Skeletal muscle cell (primary cell): Measurements from ENCODE around the gene TMEM179.
"Not testable (repeated sequence)": the region's sequence is repeated elsewhere in the genome, so short reads cannot be mapped to it uniquely, and the experiment has no call there.

Source experiments
- DNase-seq: peaks from one replicate; pipeline ENCODE4 v3.0.0-alpha.2; 2010; ENCODE audit warnings: low read depth
- H3K4me3 ChIP-seq: 2 replicates; pipeline ENCODE4 v1.5.1; 2011; ENCODE audit warnings: low read depth, mild to moderate bottlenecking, control low read depth, low read length, moderate library complexity

Gene TMEM179

DNA sequence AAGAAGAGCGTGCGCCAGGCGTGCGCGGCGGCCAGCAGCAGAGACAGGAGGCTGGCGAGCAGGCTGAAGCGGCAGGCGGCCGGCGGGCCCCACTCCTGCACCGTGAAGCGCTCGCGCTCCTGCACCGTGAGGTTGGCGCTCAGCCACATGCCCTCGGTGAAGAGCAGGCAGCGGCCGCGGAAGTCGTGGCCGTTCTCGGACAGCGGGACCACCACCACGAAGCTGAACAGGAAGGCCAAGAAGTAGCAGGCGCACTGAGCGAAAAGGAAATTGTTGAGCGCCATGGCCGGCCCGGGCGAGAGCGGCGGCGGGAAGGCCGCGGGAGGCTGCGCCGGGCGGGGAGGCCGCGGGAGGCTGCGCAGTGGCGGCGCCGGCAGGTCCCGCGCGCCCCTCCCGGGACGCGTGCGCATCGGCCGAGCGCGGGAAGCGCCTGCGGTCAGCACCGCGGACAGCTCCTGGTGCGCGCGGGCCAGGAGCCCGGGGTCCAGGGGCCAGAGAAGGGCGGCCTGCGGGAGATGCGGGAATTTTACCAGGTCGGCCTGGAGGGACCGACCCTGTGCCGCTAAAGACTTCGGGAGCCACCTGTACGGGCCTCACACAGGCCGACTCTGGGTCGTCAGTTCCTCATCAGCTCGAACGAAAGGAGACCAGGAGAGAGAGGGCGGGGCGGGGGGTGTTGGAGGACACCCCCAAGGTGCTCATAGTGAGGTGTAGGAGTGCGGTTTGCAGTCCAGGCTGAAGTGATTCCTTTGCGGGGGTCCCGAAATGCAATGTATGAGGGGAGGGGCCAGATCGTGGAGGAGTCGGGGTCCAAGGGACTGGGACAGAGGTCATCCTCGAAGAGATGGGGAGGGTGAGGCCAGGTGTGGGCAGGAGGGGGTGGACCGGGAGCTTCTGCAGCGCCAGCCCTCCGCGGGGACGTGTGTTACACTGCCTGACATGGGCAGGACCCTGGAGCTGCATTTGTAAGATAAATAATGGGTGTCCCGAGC is at the start of gene TMEM179:
TSS of gene TMEM179 (minus strand) at position 315 of the 992 bp plus-strand sequence. CDS start at position 284, 31 bp downstream.
- no peak for DNase-seq
- peak within 1 kb of the TSS; percentile 13 for H3K4me3 ChIP-seq

DNA sequence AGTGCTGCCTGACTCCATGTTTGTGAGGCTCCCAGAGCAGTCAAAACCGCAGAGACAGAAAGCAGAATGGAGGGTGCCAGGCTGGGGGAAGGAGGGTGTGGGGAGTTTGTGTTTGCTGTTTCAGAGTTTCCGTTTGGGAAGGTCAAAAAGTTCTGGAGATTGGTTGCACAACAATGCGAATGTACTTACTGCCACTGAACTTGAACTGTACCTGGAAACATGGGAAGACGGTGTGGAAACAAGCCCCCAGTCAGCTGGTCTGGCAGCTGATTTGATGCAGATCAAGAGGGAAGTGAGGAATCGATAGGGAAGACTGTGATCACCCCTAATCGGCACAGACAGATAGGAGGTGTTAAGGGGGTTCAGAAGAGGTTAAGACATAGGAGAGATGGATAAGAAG is 49.5 kb upstream of the TMEM179 start:
- no peak for DNase-seq

DNA sequence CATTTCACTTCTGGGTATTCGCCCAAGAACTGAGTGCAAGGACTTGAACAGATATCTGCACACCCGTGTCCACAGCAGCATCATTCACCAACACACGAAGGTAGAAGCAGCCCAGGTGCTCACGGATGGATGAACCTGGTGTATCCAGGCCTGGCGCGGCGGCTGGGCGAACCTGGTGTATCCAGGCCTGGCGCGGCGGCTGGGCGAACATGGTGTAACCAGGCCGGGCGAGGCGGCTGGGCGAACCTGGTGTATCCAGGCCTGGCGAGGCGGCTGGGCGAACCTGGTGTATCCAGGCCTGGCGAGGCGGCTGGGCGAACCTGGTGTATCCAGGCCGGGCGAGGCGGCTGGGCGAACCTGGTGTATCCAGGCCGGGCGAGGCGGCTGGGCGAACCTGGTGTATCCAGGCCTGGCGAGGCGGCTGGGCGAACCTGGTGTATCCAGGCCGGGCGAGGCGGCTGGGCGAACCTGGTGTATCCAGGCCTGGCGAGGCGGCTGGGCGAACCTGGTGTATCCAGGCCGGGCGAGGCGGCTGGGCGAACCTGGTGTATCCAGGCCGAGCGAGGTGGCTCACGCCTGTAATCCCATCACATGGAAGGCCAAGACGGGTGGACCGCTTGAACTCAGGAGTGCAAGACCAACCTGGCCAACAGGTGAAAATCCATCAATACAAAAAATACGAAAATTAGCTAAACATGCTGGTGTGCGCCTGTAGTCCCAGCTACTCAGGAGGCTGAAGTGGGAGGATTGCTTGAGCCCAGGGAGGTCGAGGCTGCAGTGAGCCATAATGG is 48.8 kb upstream of the TMEM179 start:
- H3K4me3 ChIP-seq, DNase-seq: not testable (repeated sequence)

More for the DNA sequence above, 49.5 kb upstream of the TMEM179 start:
- no peak overlapping the region for H3K4me3 ChIP-seq

DNA sequence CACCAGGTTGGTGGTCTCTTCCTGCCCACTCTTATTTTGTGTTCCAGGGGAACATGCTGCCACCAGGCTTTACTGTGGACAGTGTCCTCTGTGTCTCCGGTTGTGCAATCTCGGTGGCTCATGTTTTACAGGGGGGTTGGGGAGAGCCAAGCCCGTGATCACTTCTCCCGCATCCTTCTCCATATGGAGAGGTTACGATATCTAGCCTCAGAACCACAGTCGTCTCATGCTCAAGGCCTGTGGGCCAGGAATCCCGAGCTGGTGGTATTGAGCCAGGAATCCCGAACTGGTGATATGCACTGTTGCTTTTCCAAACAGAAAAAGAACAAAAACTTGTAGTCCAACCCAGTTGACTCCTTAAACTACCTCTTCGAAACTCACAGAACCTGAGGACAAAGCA is 47.8 kb upstream of the TMEM179 start:
- H3K4me3 ChIP-seq: no peak overlapping the region
- DNase-seq: no peak

DNA sequence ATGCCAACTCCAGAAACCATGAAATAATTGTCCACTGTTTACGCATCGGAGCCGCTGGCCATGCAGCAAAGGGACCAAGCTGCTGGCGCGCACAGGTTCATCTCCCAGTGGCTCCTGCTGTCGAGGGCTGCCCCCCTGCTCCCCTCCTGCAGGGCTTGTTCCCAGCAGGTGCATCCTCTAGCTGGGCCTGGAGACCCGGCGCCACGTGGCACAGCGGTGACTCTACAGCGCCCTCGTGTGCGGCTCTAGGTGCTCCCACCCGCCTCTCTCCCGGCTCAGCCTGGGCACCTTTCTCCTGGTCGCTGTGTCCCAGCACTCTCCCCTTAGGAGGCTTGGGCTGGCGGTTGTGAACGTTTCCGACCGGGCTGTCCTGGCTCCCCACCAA is 47.3 kb upstream of the TMEM179 start:
- no peak for DNase-seq
- no peak overlapping the region for H3K4me3 ChIP-seq

DNA sequence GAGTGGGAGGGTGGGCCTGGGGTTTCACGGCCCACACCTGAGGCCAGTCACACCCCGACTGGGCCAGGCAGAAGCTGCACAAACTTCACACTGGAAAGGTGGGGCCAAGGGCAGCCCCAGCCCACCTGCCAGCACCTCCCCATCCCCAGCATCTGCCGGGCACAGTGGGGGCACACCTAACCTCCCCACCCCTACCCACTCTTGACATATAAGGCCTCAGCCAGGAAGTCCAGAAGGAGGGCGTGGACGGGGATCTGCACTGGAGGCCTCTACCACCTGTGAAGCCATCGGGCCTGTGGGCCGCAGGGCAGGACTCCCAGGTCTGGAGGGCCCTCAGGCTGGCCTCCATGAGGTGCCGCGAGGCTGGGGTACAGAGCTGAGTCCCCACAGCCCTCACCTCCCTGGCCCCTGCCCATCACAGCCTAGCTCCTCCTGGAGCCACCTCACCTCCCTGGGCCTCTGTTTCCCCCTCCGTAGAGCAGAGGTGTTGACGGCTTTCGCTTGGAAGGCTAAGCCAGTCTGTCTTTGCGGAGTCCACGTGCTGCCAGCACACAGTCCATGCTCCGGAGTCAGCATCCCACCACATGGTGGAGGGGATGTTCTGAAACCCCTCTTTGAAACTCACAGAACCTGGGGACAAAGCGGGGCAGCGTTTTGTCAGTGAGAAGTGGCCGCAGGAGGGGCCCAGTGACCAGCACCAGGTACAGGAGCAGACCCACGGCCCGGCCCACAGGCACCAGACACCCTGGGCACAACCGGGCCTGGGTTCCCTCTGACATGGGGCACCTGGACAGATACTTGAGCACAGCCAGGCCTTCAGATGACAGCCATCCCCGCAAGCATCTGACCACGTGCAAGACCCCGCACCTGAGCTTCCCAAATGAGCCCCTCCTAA is 46.7 kb upstream of the TMEM179 start:
- H3K4me3 ChIP-seq: no peak overlapping the region
- DNase-seq: no peak

DNA sequence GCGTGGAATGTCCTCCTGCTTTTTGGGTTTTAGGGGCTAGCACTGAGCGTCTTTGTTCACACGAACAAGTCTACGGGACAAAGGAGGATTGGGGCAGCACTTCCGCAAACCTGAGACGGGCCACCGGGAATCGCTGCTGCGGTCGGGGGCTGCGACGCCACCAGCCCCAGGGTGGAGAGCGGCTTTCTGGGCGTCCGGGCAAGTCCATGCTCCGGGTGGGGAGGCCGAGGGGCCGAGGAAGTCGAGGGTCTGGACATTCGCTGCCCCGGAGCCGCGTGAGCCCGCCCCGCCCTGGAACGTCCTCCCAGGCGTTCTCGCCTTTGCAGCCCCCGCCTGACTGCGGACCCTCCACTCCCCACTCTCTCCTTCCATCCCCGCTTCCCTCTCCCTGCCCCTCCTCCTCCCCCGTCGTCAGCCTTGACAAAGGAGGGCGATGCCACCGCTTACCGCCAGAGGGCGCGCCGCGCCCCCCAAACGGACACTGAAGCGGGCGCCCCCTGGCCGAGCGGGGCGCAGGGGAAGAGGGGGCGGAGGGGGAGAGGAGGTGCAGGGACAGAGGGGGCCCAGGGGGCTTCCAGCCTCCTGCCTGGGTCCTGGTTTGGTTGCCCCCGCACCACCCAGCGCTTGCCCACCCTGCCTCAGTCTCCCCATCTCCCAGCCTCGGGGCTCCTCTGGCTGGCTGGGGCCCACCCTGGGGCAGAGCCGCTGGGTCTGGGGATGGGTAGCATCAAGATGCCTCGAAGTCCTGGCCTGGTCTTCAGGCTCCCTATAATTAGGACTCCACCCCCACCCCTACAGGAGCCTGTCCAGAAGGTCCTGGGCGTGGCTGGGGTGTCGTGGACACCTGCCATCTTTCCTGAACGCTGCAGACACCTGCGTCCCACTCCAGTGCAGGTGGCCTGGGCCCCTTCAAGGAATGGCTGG is 45.7 kb upstream of the TMEM179 start:
- no peak for DNase-seq
- peak overlapping the region; percentile 60 for H3K4me3 ChIP-seq

DNA sequence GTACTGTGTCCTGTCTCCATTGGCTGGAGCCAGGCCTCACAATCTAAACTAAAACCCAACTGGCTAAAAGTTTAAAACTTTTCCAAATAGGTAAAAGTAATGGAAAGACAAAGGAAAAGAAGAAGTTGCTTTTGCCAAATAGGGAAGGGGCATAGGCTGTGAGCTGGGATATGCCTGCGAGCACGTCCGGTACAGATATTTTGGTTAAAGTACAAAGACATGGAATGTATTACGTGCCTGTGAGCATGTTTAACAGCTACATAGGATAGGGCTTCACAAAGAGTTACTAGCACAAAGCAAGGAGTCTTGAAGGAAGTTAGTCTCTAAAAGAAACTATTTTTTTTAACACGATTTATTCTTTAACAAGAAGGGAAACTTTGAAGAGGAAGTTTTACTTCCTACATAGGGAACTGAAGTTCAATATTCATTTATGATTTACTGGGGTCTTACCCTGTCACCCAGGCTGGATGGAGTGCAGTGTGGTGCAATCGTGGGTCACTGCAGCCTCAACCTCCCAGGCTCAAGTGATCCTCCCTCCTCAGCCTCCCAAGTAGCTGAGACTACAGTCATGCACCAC is 43.0 kb upstream of the TMEM179 start:
- no peak overlapping the region for H3K4me3 ChIP-seq
- DNase-seq: no peak

DNA sequence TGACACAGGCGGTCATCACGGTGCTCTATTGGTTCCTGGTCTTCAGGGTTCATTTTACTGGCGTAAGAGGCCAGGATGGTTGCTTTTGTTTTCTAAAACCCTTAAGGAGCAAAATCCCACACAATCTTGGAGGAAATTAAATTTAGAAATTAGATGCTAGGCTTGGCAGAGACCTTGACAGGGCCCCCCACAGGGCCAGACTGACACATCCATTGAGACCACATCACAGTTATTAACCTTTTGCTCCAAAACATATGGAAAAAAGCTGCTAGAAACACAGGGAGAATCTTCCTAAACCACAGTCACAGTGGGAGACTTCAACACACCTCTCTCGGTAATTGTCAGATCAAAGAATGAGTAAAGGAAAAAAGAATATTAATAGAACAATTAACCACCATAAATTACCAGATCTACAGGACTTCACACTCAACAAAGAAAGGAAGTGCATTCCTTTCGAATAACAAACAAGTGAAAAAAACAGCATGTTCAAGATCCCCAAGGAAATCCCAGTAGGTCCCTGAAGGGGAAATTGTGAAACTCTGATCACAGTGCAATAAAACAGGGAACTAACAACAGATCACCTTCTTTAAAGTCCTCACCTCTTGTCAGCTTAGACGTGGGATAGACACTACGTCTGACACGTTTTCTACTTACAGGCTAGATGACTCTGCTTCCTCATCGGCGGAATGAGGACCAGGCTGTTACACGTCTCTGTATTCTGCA is 40.2 kb upstream of the TMEM179 start:
- no peak for DNase-seq
- H3K4me3 ChIP-seq: no peak overlapping the region

DNA sequence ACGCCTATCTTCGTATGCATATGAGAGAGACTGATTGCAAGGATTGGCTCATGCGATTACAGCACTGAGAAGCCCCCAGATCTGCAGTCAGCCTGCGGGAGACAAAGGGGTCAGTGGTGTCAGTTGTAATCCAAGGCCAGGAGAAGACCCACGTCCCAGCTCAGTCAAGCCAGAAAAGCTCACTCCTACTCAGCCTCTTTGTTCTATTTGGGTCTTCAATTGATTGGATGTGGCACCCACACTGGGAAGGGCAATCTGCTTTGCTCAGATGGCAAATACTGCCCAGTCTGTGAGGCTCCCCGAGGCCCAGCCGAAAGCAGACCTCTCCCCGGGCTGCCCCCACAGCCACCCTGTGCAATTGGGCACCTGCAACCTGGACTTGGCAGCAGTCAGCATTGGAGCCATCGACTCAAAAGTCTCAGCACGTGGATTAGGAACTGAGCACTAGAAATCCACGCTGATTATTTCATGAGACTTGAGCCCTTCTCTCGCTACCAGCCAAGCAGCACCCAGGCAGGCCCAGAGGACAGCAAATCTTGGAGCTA is 39.6 kb upstream of the TMEM179 start:
- no peak overlapping the region for H3K4me3 ChIP-seq
- no peak for DNase-seq

DNA sequence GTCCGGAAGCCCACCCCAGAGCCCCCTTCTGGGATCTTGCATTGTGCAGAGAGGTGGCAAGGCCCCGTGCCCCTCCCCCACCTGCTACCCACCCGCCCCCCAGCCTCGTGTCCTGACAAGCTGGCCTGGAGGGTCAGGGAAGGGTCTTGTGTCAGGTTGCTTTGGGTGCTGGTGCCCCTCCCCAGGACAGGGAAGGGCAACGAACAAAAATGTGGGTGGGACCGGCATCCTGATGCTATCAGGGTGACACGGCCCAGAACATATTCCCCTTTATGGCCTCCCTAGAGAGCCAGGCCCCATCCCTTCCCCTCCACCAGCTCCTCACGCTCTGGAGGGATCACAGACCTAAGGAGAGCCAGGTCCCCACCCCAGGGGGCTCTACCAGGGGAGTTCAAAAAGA is 38.7 kb upstream of the TMEM179 start:
- H3K4me3 ChIP-seq: no peak overlapping the region
- no peak for DNase-seq

DNA sequence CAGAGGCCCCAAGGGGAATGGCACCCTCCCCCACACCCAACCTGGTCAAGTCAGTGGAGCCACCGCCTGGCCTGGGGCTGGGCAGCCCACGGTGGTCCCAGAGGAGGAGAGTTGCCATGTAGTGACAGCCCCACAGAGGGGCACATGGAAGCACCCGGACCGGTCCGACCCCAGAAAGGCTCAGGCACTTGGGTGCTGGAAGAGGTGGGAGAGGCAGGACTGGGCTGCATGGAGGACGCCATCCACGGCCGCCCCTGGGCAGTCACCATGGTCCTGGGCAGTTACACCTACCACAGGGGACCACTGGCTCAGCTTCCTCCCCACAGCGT is 37.9 kb upstream of the TMEM179 start:
- no peak overlapping the region for H3K4me3 ChIP-seq
- no peak for DNase-seq

DNA sequence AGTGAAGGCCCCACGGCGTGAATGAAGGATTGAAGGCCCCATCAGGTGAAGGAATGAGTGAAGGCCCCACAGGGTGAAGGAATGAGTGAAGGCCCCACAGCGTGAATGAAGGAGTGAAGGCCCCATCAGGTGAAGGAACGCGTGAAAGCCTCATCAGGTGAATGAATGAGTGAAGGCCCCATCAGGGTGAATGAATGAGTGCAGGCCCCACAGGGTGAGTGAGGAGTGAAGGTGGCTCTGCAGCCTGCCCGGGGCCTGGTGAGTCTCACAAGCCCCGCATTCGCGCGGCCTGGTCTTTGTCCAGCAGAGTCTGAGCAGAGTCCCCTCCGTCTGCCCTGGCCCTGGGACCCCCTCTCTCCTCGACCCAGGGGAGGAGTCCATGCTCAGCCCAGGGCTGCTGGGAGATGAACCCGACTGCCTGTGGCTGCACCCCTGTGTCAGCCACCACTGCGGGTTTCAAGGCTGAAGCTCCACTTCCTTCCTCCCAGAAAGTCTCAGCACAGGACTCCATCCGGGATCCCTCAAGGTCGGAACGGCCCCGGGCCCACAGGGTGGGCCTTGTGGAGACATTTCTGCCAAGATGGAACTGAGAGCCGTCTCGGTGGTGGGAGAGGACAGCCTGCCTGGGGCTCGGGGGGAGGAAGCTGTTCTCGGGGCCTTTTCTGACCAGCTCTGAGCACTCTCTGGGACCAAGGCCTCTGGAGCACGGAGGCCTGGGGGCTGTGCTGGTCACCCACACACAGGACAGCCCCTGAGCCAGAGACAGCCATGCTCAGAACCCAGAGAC is 37.4 kb upstream of the TMEM179 start:
- no peak overlapping the region for H3K4me3 ChIP-seq
- DNase-seq: no peak

DNA sequence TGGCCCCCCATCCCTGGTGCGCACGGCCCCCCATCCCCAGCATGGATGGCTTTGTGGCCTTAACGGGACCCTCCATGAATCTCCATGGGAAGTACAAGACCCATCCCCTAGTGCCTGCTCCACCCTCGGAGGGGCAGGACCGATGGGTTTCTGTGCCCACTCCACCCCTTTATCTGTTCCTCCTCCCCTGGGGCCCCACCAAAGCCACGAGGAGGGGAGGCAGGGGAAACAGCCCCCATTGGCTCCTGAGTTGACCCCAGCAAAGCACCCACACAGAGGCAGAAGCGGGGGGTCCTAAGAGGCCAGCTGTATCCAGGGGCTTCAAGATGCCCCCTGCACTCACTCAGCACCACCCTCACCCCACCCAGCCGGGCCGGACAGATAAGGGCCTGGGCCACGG is 36.1 kb upstream of the TMEM179 start:
- no peak for DNase-seq
- no peak overlapping the region for H3K4me3 ChIP-seq

DNA sequence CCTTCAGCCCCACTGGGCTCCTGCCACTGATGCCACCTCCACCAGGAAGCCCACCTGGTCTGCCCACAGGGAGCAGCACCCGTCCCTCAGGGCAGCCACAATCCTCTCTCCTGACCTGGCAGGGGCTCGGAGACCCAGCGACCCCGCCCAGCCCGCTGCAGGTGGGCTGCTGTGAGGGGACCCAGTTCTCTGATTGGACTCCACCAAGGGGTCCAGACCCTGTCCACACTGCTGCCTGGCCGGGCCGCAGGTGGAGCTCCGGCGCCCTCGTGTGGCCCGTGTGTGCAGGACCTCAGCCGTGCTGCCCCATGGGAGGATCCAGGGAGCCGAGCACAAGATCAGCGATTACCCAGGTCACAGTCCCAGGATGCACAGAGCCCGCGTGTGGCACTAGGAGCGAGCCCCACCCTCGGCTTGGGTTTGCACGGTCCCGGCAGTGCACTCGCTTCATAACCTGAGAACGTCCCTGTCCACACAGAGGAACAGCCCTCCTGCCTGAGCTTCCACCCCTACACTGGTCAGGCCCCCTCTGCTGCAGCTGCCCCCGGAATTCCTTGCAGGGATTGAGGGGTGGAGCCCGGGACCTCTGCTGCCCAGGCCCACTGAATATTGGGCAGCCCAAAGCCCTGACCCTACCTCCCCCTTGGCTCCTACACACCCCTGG is 35.4 kb upstream of the TMEM179 start:
- DNase-seq: peak; percentile 7
- H3K4me3 ChIP-seq: no peak overlapping the region

DNA sequence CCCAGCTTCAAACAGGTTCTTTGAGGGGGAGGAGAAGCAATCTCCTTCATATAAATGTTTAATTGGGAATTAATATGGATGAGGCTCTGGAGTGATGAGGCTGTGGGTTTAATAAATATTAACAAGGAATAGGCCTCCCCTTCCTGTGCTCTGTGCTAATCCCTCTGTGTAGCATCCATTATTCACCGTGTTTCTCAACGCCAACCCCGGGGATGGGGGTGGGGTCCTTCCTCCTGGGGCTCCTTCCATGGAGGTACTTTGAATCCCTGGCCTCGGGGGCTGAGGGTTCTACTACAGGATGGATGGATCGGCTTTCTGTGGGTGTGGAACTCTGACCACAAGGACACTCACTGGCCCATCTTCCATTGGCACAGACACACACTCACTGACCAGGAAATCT is 34.9 kb upstream of the TMEM179 start:
- no peak for DNase-seq
- H3K4me3 ChIP-seq: no peak overlapping the region
